ENCODE results near the gene KSR1.

The KSR1 gene

DNA sequence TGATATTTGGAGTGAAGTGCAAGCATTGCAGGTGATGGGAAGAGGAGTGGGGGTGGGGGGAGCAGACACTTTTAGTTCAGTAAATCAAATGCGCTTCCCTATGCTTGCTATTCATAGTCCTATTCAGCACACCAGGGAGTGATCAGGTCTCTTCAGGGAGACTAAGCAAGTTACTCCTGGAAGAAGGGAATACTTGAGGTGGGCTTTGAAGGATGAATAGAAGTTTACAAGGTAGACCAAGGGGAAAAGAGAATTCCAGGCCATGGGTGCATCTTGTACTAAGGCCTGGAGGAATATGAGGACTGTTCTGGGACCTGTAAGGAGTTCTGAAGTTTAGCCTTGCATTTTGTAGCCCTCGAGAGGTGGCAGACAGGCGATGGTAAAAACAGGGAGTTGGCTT lies 134.6 kb downstream of the KSR1 start:
- no peak for DNase-seq (ENCODE audit: low read depth)

DNA sequence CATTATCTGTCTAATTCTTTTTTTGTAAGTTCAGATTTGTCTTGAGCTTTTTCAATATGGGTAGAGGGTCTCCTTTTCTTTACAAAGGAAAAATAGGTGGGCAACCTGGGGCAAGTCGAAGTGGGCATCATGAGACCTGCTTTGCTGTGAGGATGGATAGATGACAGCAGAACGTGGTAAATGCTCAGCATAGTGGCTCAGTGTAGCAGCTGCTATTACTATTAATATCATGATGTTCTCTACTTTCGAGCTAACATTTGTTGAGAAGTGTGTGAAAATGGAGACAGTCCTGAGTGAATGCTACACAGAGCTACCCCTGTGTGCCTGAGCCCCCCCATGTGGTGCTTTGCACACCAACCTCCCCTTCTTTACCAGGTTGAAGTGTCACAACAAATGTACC lies 135.7 kb downstream of the KSR1 start:
- DNase-seq (ENCODE audit: low read depth) = no peak

- DNase-seq (ENCODE audit: low read depth) = no peak
Observed at GRCh38 chr17:27593232-27593856, 137.1 kb downstream of the KSR1 start.

- DNase-seq (ENCODE audit: low read depth) = no peak
Observed at GRCh38 chr17:27593857-27594255, 137.6 kb downstream of the KSR1 start.

DNA sequence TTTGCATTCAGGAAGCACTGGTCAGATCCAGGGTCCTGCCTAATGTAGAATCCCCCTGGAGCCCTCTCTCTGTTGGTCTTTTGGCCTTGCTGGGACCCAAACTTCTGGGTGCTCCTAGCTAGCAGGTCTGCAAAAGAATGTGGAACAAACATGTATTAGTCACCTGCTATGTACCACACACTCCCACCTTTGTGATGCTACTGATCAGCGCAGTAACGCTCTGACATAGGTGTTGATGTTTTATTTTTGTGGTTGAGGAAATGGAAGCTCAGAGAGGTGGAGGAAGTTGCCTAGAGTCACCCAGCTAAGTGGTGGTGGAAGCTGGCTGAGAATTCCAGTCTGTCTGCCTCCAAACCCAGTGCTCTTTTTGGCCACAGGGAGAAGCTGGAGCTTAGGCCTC lies 139.0 kb downstream of the KSR1 start:
- DNase-seq (ENCODE audit: low read depth) = no peak

GRCh38 chr17:27596096-27596495 lies 139.8 kb downstream of the KSR1 start:
- DNase-seq (ENCODE audit: low read depth) = no peak

DNA sequence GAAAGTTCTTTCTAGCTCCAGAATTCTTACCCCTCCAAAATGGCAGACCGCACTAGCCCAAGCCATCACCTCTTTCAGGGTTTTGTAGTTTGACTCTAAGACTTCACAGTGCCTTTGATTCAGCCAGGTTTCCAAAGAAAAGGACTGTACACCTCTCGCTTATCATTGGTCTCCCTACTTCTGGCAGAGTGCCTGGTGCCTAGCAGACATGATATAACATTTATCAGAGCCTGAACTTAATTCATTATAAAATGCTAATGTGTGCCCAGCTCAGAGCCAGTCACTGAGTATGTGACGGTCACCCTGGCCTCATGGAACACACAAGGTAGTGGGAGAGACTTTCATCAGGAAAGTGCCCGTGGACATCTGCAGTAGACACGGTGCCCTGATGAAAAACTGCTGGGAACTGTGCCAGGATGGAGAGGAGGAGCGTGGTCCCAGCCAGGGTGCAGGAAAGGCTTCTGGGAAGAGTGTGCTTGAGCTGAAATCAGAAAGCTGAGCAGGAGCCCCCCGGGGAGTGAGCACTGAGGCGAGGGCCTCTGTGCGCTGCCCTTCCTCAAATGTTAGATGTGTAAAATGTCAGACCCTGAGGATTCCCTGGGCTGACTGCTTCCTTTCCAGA lies 140.4 kb downstream of the KSR1 start:
- DNase-seq (ENCODE audit: low read depth) = no peak

DNA sequence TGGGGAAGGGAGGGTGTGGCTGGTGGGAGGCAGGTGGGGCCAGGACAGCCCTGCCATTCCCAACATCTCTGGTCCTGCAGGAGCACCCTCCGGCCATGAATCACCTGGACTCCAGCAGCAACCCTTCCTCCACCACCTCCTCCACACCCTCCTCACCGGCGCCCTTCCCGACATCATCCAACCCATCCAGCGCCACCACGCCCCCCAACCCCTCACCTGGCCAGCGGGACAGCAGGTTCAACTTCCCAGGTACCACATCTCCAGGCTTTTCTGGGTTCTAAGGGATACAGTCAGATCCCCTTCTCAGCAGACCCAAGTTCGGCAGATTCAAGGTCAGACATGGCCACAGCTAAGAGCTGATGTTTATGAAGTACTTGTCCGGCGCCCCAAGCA lies 140.9 kb downstream of the KSR1 start:
- DNase-seq (ENCODE audit: low read depth) = no peak

- no peak for DNase-seq (ENCODE audit: low read depth)
Observed at GRCh38 chr17:27597783-27598320, 141.6 kb downstream of the KSR1 start.

DNA sequence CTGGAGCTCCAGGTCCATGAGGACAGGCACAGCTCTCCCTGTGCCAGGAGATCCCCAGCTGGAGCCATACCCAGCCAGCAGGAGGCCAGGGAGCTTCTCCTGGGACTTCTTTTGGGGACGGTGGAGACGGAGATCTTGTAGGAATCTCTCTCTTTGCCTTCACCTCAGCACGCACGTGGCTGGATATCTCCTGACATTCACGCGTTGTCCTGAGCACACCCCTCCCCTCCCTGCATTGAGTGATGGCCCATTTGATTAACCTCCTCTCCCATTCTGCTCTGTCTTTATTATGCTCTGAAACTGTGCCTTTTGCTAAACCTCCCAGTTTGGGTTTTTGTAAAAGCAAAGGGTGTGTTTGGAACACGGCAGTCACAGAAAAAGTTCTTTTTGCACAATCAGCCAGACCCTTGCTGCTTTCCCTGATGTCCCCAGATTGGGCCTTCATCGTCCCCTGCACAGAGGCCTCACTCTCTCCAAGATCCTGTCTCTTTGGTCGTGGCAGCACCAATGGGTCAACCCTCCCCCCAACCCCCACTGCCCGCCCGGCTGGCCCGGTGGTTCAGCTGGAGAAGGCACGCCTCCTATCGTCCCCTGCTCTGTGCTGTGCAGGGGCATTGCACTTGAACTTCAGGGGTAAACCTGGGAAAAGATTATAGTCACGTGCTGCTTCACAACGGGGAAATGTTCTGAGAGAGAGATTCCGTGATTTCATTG lies 142.2 kb downstream of the KSR1 start:
- no peak for DNase-seq (ENCODE audit: low read depth)

- DNase-seq (ENCODE audit: low read depth) = no peak
Observed at GRCh38 chr17:27600471-27600870, 144.2 kb downstream of the KSR1 start.

- peak; percentile 60 for DNase-seq (ENCODE audit: low read depth)
Observed at GRCh38 chr17:27601069-27601974, 145.1 kb downstream of the KSR1 start.

DNA sequence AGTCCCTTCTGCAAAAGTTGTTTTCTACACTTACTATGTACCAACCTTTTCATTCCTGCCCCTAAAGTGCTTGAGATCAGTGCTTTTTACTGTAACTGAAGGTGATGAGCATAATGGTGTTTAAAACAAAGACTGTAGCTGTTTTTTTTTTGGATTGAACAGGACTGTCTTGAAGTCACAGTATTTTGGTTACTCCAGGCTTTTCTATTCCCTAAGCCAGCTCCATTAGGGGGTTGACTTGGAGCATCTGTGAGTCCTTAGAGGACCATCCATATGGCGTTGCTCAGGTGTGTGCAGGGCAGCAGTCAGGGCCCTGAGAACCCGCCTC lies 145.7 kb downstream of the KSR1 start:
- no peak for DNase-seq (ENCODE audit: low read depth)

DNA sequence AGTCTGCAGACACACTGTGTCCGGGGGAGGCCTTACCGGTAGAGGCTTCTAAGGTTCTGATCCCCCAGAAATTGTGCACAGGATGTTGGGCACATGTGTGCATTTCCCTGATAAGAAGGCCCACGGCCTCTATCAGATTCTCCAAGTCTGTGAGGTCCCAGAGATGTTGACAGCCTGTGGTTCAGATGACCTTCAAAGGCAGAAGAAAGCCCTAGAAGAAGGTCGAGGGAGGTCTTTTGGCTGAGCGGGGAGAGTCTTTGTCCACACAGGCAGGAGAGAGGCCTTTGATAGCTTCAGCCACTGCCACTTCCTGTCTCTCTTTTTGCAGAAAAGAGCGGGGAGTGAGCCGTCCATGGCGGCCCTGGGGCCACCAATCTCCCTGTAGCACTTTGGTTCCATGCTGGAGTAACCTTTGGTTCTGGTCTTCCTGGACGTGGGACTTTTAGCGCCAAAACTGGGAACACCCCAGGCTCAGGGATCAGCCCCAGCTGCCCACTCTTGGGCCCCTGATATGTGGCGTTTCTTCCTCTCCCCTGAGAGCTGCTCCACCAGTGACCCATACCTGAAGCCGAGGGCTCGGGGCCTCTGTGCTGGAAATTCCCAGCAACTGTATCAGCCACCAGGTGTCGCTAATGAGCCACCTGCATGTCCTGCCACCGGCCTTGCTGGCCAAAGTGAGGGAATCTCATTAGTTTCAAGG lies 146.6 kb downstream of the KSR1 start:
- peak; percentile 98 for DNase-seq (ENCODE audit: low read depth)

GRCh38 chr17:27603421-27603770 lies 147.1 kb downstream of the KSR1 start:
- DNase-seq (ENCODE audit: low read depth) = no peak

DNA sequence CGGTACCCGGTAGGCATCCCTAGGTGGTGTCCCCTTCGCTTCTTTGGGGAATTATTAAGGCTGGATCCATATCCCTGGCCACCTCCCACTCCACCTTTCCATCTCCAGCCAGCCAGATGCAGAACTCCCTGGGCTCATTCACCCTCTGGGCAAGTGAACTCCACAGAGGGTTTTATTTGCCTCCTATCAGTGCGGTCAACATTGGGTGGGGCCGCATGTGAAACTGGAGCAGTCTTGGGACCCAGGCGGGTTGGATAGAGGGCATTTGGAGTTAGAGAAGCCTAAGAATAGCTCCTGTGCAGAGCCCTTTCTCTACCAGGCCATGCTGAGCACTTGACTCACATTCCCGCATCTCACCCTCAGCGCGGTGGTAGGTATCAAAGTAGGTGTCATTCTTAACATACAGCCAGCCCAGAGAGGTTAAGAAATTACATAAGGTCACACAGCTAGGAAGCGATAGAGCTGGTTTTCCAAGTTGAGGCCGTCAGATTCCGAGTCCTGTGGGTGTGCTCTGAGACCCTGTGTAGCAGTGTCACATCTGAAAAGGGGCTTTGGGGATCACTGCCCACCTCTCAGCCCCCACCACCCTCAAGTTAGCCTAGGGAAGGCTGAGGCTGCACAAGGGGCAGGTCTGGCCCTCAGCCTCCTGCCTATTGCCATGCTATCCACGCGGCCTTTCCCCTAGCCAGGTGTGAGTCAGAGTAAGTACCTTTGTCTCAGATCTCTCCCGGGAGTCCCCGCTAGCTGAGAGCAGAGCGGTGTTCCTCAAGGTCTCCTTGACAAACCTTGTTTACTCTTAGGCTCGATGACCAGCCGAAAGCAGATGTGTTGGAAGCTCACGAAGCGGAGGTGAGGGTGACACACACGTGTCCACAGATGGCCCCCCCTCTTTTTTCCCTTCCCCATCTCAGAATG lies 147.9 kb downstream of the KSR1 start:
- no peak for DNase-seq (ENCODE audit: low read depth)

DNA sequence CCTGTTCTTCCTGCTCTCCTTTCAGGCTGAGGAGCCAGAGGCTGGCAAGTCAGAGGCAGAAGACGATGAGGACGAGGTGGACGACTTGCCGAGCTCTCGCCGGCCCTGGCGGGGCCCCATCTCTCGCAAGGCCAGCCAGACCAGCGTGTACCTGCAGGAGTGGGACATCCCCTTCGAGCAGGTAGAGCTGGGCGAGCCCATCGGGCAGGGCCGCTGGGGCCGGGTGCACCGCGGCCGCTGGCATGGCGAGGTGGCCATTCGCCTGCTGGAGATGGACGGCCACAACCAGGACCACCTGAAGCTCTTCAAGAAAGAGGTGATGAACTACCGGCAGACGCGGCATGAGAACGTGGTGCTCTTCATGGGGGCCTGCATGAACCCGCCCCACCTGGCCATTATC lies 149.2 kb downstream of the KSR1 start:
- DNase-seq (ENCODE audit: low read depth) = no peak

GRCh38 chr17:27607521-27608091 lies 151.4 kb downstream of the KSR1 start:
- no peak for DNase-seq (ENCODE audit: low read depth)

DNA sequence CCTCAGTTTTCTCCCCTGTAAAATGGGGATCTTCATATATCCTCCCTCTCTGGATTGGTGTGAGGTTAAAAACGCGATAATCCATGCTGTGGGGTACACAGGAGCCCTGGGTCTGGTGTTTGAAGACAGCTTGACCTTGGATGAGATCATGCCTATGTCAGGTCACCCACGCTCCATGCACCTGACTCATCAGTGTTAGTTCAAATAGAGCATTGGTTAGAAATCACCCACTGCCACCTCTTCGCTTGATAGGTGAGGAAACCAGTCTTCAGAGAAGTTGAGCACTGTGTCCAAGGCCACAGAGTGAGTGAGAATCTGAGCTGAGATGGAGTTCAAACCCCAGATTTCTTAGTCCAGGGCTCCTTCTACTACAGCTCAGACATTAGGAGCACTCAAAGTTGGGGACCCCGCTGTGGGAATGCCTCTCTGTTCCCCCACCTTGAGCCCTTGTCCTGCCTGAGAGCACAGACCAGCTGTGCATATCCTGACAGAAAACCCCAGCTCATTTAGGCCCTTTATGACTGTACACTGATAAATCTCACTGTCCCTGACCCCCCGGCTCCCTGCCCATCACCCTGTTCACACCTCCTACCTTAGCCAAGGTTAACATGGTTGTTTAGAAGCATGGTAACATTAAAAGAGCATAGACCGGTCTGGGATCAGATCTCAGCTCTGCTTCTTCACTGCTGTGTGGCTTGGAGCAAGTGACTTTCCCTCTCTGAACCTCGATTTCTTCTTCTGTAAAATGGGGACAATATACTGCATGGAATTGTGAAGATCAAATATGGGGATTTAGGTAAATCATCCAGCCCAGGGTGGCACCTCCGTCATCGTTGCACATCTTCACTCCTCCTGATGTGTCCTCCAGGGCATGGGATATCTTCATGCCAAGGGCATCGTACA lies 152.3 kb downstream of the KSR1 start:
- DNase-seq (ENCODE audit: low read depth) = no peak
